Stomach (tissue), 4 donors: ENCODE results near the gene NFATC1.

Experiments used
- CTCF ChIP-seq, 7 experiments: fragments of 450-650 bp in 4 of 7; fragments of 200-600 bp in 3 of 7; sonication (generic) in 3 of 7; IDR thresholded peaks; one replicate each; pipeline ENCODE4 v1.5.1; 2016 to 2019; ENCODE audit warnings: antibody characterized with exemption in 7 of 7, control low read depth in 2 of 7, mild to moderate bottlenecking in 1 of 7
- EP300 ChIP-seq: sonication (generic); formaldehyde crosslinking; IDR thresholded peaks from one replicate; pipeline ENCODE4 v1.6.1; 2017; ENCODE audit warnings: antibody characterized with exemption
- POLR2A ChIP-seq, 4 donors: fragments of 450-650 bp; IDR thresholded peaks; one replicate each; pipeline ENCODE4 v1.6.1; 2016; ENCODE audit warnings: antibody characterized with exemption in 4 of 4, control low read depth in 2 of 4, mild to moderate bottlenecking in 1 of 4, moderate library complexity in 1 of 4
- POLR2AphosphoS5 ChIP-seq, 3 donors: sonication (generic); formaldehyde crosslinking; IDR thresholded peaks; one replicate each; pipeline ENCODE4 v1.6.1; 2016; ENCODE audit warnings: antibody characterized with exemption in 3 of 3

GRCh38 chr18:79479116-79479760, 83.5 kb downstream of the NFATC1 start:
- TF ChIP-seq CTCF (IDR thresholded peaks at IDR 0.05) (no peak), POLR2A (IDR thresholded peaks at IDR 0.05) (no peak), POLR2AphosphoS5 (IDR thresholded peaks at IDR 0.05) (no peak), EP300 (no peak)
